Common myeloid progenitor, CD34-positive (primary cell): ENCODE results near the gene PLD4.
A peak's percentile ranks its signal among the peaks of the same experiment; 100 is the strongest.

Source experiments
- CTCF ChIA-PET: fragments of 350-600 bp; sonication (Branson Sonifier 250); formaldehyde crosslinking; loops from one replicate; lab custom pipeline; 2021; ENCODE audit warnings: antibody characterized with exemption; lab: Charles Lee
- POLR2A ChIA-PET: fragments of 350-600 bp; sonication (Branson Sonifier 250); formaldehyde crosslinking; loops from one replicate; lab custom pipeline; 2021; ENCODE audit warnings: antibody characterized with exemption; lab: Charles Lee
- DNase-seq, 3 donors: peaks; one replicate each; pipeline versions ENCODE4 v3.0.0 to v3.0.0-alpha.2; 2013
- H3K27ac ChIP-seq, 2 experiments: 1 replicate in 1 of 2; 2 replicates in 1 of 2; pipeline ENCODE4 v1.7.0; 2013; ENCODE audit warnings: inconsistent platforms in 2 of 2, low read length in 2 of 2, mild to moderate bottlenecking in 2 of 2, low read depth in 1 of 2, moderate library complexity in 1 of 2; ENCODE audit not compliant: severe bottlenecking in 2 of 2, insufficient read depth in 1 of 2, poor library complexity in 1 of 2
- H3K27me3 ChIP-seq, 5 experiments: replicated peaks in 2 of 5; 1 replicate in 3 of 5; 2 replicates in 2 of 5; pipeline versions ENCODE4 v1.6.1 to v1.7.0; 2013; ENCODE audit warnings: low read length in 4 of 5, mild to moderate bottlenecking in 2 of 5, moderate library complexity in 2 of 5, inconsistent platforms in 1 of 5; ENCODE audit not compliant: insufficient read depth in 5 of 5, control insufficient read depth in 4 of 5
- H3K36me3 ChIP-seq, 4 experiments: 1 replicate in 2 of 4; 2 replicates in 2 of 4; pipeline versions ENCODE4 v1.6.1 to v1.7.0; 2013; ENCODE audit warnings: low read length in 3 of 4, control low read depth in 1 of 4, mild to moderate bottlenecking in 1 of 4; ENCODE audit not compliant: control insufficient read depth in 4 of 4, insufficient read depth in 4 of 4
- H3K4me1 ChIP-seq, 4 experiments: 1 replicate in 3 of 4; 2 replicates in 1 of 4; pipeline versions ENCODE4 v1.6.1 to v1.7.1; 2013; ENCODE audit warnings: low read length in 3 of 4, mild to moderate bottlenecking in 3 of 4, control low read depth in 1 of 4, inconsistent platforms in 1 of 4, moderate library complexity in 1 of 4; ENCODE audit not compliant: control insufficient read depth in 4 of 4, insufficient read depth in 4 of 4; ENCODE audit errors: control extremely low read depth in 1 of 4
- H3K4me3 ChIP-seq, 7 experiments: 1 replicate in 4 of 7; 2 replicates in 3 of 7; pipeline versions ENCODE4 v1.5.1 to v1.7.0; 2013; ENCODE audit warnings: mild to moderate bottlenecking in 7 of 7, low read length in 6 of 7, moderate library complexity in 6 of 7, inconsistent platforms in 2 of 7, low read depth in 2 of 7, control low read depth in 1 of 7; ENCODE audit not compliant: insufficient read depth in 4 of 7, control insufficient read depth in 1 of 7; ENCODE audit errors: extremely low read depth in 1 of 7
- H3K9me3 ChIP-seq, 5 experiments: 1 replicate in 4 of 5; 2 replicates in 1 of 5; pipeline versions ENCODE4 v1.6.1 to v1.7.1; 2013; ENCODE audit warnings: low read length in 4 of 5, mild to moderate bottlenecking in 2 of 5, inconsistent platforms in 1 of 5, low read depth in 1 of 5, moderate library complexity in 1 of 5; ENCODE audit not compliant: control insufficient read depth in 4 of 5, insufficient read depth in 2 of 5; ENCODE audit errors: control extremely low read depth in 1 of 5
- WGBS: methylation state at CpG from one replicate; pipeline ENCODE4 v1.1.5; 2013; ENCODE audit not compliant: insufficient coverage; 5-methylcytosine and 5-hydroxymethylcytosine counted together

PLD4 gene

DNA sequence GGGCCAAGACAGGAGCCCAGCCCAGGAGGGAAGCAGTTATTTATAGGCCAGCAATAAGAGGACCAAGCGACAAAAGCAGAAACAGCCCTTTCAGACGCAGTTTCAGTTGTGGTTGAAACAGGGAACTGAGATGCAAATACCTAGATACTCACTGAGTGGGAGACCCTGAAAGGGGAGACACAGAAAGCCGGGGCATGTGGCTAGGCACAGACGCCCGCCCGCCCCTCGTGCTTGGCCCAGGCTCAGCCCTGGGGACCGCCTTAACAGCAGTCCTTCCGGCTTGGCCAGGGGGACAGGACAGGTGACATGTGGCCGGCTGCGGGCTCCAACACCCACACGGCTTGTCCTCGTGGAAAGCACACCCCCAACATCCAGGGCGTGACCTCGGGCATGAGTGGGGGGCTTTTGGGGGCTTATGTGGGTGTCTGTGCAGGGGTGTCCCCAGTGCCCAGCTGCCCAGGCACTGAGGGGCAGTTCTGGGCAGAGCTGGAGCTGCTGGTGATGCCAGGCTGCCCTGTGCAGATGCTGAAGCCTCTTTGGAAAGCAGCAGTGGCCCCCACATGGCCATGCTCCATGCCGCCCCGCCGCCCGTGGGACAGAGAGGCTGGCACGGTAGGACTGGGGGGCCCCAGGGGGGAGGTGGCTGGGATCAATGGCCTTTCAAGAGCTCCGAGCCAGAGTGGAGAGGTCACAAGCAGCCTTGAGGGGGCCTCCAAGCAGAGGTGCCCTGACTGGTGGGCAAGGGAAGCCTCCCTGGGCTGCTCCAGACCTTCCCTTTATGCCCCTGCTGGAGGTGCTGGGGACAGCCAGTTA is 2.1 kb downstream of the PLD4 start:
- peak overlapping the region in 5 of 7 experiments; percentile 51 to 69 (median 59) for H3K4me3 ChIP-seq
- H3K4me1 ChIP-seq, result peaks cover 0 to 42% (median 34%) of the 10 kb centered on the region in 4 experiments
- WGBS, result 23% methylated on average over 12 of the region's 21 CpGs
- H3K9me3 ChIP-seq, result peaks cover 0 to 5% (median 0%) of the 10 kb centered on the region in 5 experiments
- peak; percentile 43 to 83 (median 81) for DNase-seq
- no peaks in the 10 kb centered on the region for H3K27me3 ChIP-seq
- no peak overlapping the region for H3K27ac ChIP-seq
- POLR2A ChIA-PET, result no interaction called here
- CTCF ChIA-PET, result interaction anchor here (1.1 to 1.7 kb wide), 3 partner anchors 8 to 49 kb away, joined by 3 to 5 read pairs (median 3); no protein-coding TSS in a partner anchor
- peaks cover 0 to 2% (median 0%) of the 10 kb centered on the region in 4 experiments for H3K36me3 ChIP-seq

GRCh38 chr14:104927432-104927816 is 2.7 kb downstream of the PLD4 start:
- H3K4me1 ChIP-seq, result peaks cover 0 to 42% (median 34%) of the 10 kb centered on the region in 4 experiments
- ChIA-PET POLR2A (no interaction called here), CTCF (interaction anchor here (1.5 to 1.7 kb wide), 2 partner anchors 28 to 48 kb away, joined by 3 to 5 read pairs; no protein-coding TSS in a partner anchor)
- 87% methylated on average over 9 of the region's 10 CpGs for WGBS
- H3K9me3 ChIP-seq, result peaks cover 0 to 5% (median 0%) of the 10 kb centered on the region in 5 experiments
- H3K36me3 ChIP-seq, result peaks cover 0 to 2% (median 0%) of the 10 kb centered on the region in 4 experiments
- H3K4me3 ChIP-seq, result no peak overlapping the region
- no peaks in the 10 kb centered on the region for H3K27me3 ChIP-seq
- no peak for DNase-seq
- no peak overlapping the region for H3K27ac ChIP-seq

DNA sequence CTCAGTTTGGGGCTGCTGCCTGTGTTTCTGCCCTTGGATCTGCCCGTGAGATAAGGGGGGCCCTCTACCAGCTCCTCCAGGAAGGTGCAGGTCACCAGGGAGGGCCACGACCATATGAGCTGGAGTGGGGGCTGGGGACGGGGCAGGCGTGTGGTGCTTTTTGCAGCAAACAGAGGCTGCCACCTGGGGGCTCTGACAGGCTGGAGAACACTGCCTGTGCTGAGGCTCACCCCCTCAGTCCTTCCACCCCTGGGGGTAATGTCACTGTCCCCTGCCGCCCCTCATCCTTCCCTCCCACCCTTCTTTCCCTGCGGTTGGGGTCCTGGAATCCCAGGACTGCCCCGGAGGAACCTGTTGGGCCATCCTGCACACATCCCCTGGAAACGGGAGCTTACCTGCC is 3.2 kb downstream of the PLD4 start:
- no peak overlapping the region for H3K27ac ChIP-seq
- peaks cover 0 to 2% (median 0%) of the 10 kb centered on the region in 4 experiments for H3K36me3 ChIP-seq
- DNase-seq, result no peak
- WGBS, result 95% methylated on average over 8 of the region's 8 CpGs
- ChIA-PET CTCF (interaction anchor here (0.7 to 1.7 kb wide), 3 partner anchors 8 to 48 kb away, joined by 3 to 5 read pairs (median 4); no protein-coding TSS in a partner anchor), POLR2A (no interaction called here)
- peaks cover 0 to 5% (median 0%) of the 10 kb centered on the region in 5 experiments for H3K9me3 ChIP-seq
- H3K4me1 ChIP-seq, result peaks cover 0 to 42% (median 36%) of the 10 kb centered on the region in 4 experiments
- H3K4me3 ChIP-seq, result no peak overlapping the region
- no peaks in the 10 kb centered on the region for H3K27me3 ChIP-seq

GRCh38 chr14:104928391-104929133 is 3.9 kb downstream of the PLD4 start:
- H3K4me1 ChIP-seq, result peaks cover 0 to 43% (median 39%) of the 10 kb centered on the region in 4 experiments
- peaks cover 0 to 2% (median 0%) of the 10 kb centered on the region in 4 experiments for H3K36me3 ChIP-seq
- ChIA-PET POLR2A (no interaction called here), CTCF (interaction anchor here (0.7 to 1.7 kb wide), 4 partner anchors 7 to 118 kb away, joined by 3 to 5 read pairs (median 4); no protein-coding TSS in a partner anchor)
- H3K4me3 ChIP-seq, result no peak overlapping the region
- DNase-seq, result no peak
- H3K27me3 ChIP-seq, result no peaks in the 10 kb centered on the region
- H3K27ac ChIP-seq, result no peak overlapping the region
- 99% methylated on average over 15 of the region's 17 CpGs for WGBS
- H3K9me3 ChIP-seq, result peaks cover 0 to 5% (median 0%) of the 10 kb centered on the region in 5 experiments

DNA sequence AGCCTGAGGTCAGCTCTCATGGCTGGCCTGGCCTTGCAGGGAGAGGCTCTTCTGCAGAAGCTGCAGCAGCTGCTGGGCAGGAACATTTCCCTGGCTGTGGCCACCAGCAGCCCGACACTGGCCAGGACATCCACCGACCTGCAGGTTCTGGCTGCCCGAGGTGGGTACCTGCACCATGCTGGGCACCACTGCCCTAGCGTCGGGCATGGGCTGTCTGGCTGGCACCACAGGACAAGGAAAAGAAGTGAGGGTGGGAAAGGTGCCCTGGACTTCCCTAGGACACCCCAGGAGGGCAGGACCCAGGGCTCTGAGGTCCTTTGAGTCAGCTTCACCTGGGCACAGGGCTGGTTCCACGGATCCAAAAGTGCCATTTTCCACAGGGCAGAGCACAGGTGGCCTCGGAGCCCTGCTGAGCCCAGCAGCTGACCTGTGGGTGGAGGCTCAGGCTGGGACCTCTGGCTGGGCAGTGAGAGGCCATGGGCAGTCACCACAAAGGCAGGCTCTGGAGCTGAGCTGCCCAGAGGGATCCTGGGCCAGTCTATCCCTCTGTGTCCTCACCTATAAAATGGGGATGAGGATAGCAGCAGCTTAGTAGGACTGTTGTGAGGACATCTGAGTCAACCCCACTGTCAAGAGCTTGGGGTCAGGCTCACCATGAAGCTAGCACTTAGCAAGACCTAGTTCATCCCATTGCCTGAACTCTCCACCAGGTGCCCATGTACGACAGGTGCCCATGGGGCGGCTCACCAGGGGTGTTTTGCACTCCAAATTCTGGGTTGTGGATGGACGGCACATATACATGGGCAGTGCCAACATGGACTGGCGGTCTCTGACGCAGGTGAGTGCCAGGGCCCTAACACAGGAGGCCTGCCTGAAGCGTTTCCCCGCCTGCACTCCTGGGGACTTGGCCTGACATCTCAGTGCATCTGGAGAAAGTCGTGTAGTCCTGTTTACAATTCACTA is 4.9 kb downstream of the PLD4 start:
- DNase-seq, result no peak
- H3K9me3 ChIP-seq, result no peaks in the 10 kb centered on the region
- WGBS, result 96% methylated on average over 15 of the region's 15 CpGs
- H3K36me3 ChIP-seq, result peaks cover 0 to 2% (median 0%) of the 10 kb centered on the region in 4 experiments
- no peak overlapping the region for H3K27ac ChIP-seq
- ChIA-PET CTCF (interaction anchor here (0.5 to 1.3 kb wide), 4 partner anchors 11 to 1364 kb away, joined by 3 read pairs; no protein-coding TSS in a partner anchor), POLR2A (no interaction called here)
- H3K27me3 ChIP-seq, result peaks cover 0 to 4% (median 0%) of the 10 kb centered on the region in 5 experiments
- H3K4me3 ChIP-seq, result no peak overlapping the region
- peaks cover 0 to 44% (median 36%) of the 10 kb centered on the region in 4 experiments for H3K4me1 ChIP-seq
